PC-9 (cell line): ENCODE data around the gene SCAPER. TPM values are rescaled to one million over a fixed set of nuclear protein-coding genes. Genes with fewer than 3 reads are reported as not detected.

Experiments
- BruUV-seq: library from RNA; stranded (reverse); fragments of 400-500 nt; replicated peaks from 2 replicates; lab custom pipeline; 2021; lab: Mats Ljungman, UMichigan
- CTCF ChIA-PET: fragments of 300-600 bp; sonication (Branson Sonifier 250); formaldehyde crosslinking; loops from one replicate; lab custom pipeline; 2022; ENCODE audit warnings: antibody characterized with exemption; lab: Charles Lee
- POLR2A ChIA-PET: fragments of 300-600 bp; sonication (Branson Sonifier 250); formaldehyde crosslinking; loops from one replicate; lab custom pipeline; 2022; ENCODE audit warnings: antibody characterized with exemption; ENCODE audit not compliant: unreplicated experiment; lab: Charles Lee
- DNase-seq, 2 experiments: peaks; one replicate each; pipeline versions ENCODE4 v3.0.0 to v3.0.0-alpha.2; 2015 to 2022; ENCODE audit warnings: mixed read lengths in 1 of 2
- H2AFZ ChIP-seq: fragments of 200-600 bp; sonication (generic); 2 replicates; pipeline ENCODE4 v1.8.1; 2017; ENCODE audit warnings: antibody characterized with exemption
- H3F3A ChIP-seq: fragments of 200-600 bp; sonication (generic); 2 replicates; pipeline ENCODE4 v1.8.1; 2017; ENCODE audit warnings: antibody characterized with exemption, mild to moderate bottlenecking, low read depth; ENCODE audit not compliant: insufficient read depth
- H3K27ac ChIP-seq: fragments of 200-600 bp; sonication (generic); 2 replicates; pipeline ENCODE4 v1.6.1; 2016; ENCODE audit warnings: mixed run types
- H3K27me3 ChIP-seq: fragments of 200-600 bp; sonication (generic); 2 replicates; pipeline ENCODE4 v1.6.1; 2016; ENCODE audit warnings: low read depth, mixed run types; ENCODE audit not compliant: insufficient read depth
- H3K36me3 ChIP-seq: fragments of 200-600 bp; sonication (generic); 2 replicates; pipeline ENCODE4 v1.6.1; 2016; ENCODE audit warnings: low read depth, mixed run types
- H3K4me1 ChIP-seq: fragments of 200-600 bp; sonication (generic); replicated peaks from 2 replicates; pipeline ENCODE4 v1.6.1; 2016; ENCODE audit warnings: mixed run types; ENCODE audit not compliant: insufficient read depth
- H3K4me2 ChIP-seq: fragments of 200-600 bp; sonication (generic); 2 replicates; pipeline ENCODE4 v1.6.1; 2017; ENCODE audit warnings: mixed run types
- H3K4me3 ChIP-seq: fragments of 200-600 bp; sonication (generic); 2 replicates; pipeline ENCODE4 v1.6.1; 2016; ENCODE audit warnings: mixed run types
- H3K79me2 ChIP-seq: fragments of 200-600 bp; sonication (generic); 2 replicates; pipeline ENCODE4 v1.6.1; 2017; ENCODE audit warnings: low read depth, mixed run types
- H3K9me2 ChIP-seq: fragments of 200-600 bp; sonication (generic); 2 replicates; pipeline ENCODE4 v1.8.1; 2017; ENCODE audit warnings: mild to moderate bottlenecking; ENCODE audit not compliant: insufficient read depth
- H3K9me3 ChIP-seq: fragments of 200-600 bp; sonication (generic); 2 replicates; pipeline ENCODE4 v1.8.1; 2016; ENCODE audit warnings: low read depth; ENCODE audit not compliant: insufficient read depth
- H4K20me1 ChIP-seq: fragments of 200-600 bp; sonication (generic); 2 replicates; pipeline ENCODE4 v1.8.1; 2017; ENCODE audit not compliant: insufficient read depth
- CTCF ChIP-seq: fragments of 200-600 bp; sonication (generic); conservative IDR thresholded peaks from 2 replicates; pipeline ENCODE4 v1.6.1; 2017; ENCODE audit warnings: mixed run types, antibody characterized with exemption, mild to moderate bottlenecking, moderate library complexity
- EZH2 ChIP-seq: fragments of 200-600 bp; sonication (generic); IDR thresholded peaks from 2 replicates; pipeline ENCODE4 v1.8.0; 2017; ENCODE audit warnings: antibody characterized with exemption, low read depth
- intact Hi-C: fragments of 100-400 bp; cut with micrococcal nuclease; formaldehyde crosslinking; loops from one replicate; pipeline ENCODE4 v1.10.0; 2022; ENCODE audit not compliant: unreplicated experiment
- total RNA-seq: library from RNA; stranded (reverse); gene quantifications from 2 replicates; pipeline ENCODE4 v1.2.3, GENCODE V29; 2021

Gene SCAPER
- total RNA-seq, 1 experiment from 2014 or later: 18.7 TPM

- no TSS peak for BruUV-seq
- ChIA-PET POLR2A (no interaction called here), CTCF (no interaction called here)
- Histone ChIP-seq H3K36me3 (no peaks in the 10 kb centered on the region), H4K20me1 (no peaks in the 10 kb centered on the region), H3K27ac (no peak overlapping the region), H3K27me3 (no peaks in the 10 kb centered on the region), H3K79me2 (no peaks in the 10 kb centered on the region), H2AFZ (no peak overlapping the region), H3K9me3 (no peaks in the 10 kb centered on the region), H3K4me3 (no peak overlapping the region), H3K9me2 (peaks cover 4% of the 10 kb centered on the region; the same call in 1 of the 2 replicates), H3K4me1 (no peaks in the 10 kb centered on the region), H3K4me2 (no peak overlapping the region), H3F3A (no peaks in the 10 kb centered on the region)
- DNase-seq: no peak
- TF ChIP-seq EZH2 (no peak), CTCF (no peak)
- intact Hi-C loops: no loop called here
These were observed 237.0 kb downstream of the SCAPER start for GRCh38 chr15:76667943-76668715.

- Histone ChIP-seq H3K9me2 (peaks cover 4% of the 10 kb centered on the region; the same call in 1 of the 2 replicates), H3K79me2 (no peaks in the 10 kb centered on the region), H2AFZ (no peak overlapping the region), H3K36me3 (no peaks in the 10 kb centered on the region), H3F3A (no peaks in the 10 kb centered on the region), H4K20me1 (no peaks in the 10 kb centered on the region), H3K27me3 (no peaks in the 10 kb centered on the region), H3K9me3 (no peaks in the 10 kb centered on the region), H3K4me3 (no peak overlapping the region), H3K27ac (no peak overlapping the region), H3K4me2 (no peak overlapping the region), H3K4me1 (no peaks in the 10 kb centered on the region)
- intact Hi-C loops: no loop called here
- TF ChIP-seq CTCF (no peak), EZH2 (no peak)
- ChIA-PET POLR2A (no interaction called here), CTCF (no interaction called here)
- BruUV-seq: no TSS peak
- no peak for DNase-seq
These were observed 240.2 kb downstream of the SCAPER start for GRCh38 chr15:76664895-76665294.

GRCh38 chr15:76664411-76664810, 240.7 kb downstream of the SCAPER start:
- Histone ChIP-seq H3F3A (no peaks in the 10 kb centered on the region), H3K4me1 (no peaks in the 10 kb centered on the region), H3K36me3 (no peaks in the 10 kb centered on the region), H3K27me3 (no peaks in the 10 kb centered on the region), H3K27ac (no peak overlapping the region), H2AFZ (no peak overlapping the region), H3K9me3 (no peaks in the 10 kb centered on the region), H3K9me2 (peaks cover 1% of the 10 kb centered on the region; the same call in 1 of the 2 replicates), H3K79me2 (no peaks in the 10 kb centered on the region), H3K4me2 (no peak overlapping the region), H4K20me1 (no peaks in the 10 kb centered on the region), H3K4me3 (no peak overlapping the region)
- ChIA-PET CTCF (no interaction called here), POLR2A (interaction anchor here (0.6 kb wide), 1 partner anchor 315 kb away, joined by 3 read pairs; no protein-coding TSS in a partner anchor)
- no peak for DNase-seq
- BruUV-seq: no TSS peak
- no peak for TF ChIP-seq CTCF
- no peak for TF ChIP-seq EZH2
- intact Hi-C loops: no loop called here
